Loucy (cell line): ENCODE results near the gene RANBP3L.

ENCODE experiments used
- H2AFZ ChIP-seq: fragments of 200-600 bp; sonication (generic); 2 replicates; pipeline ENCODE4 v1.6.0; 2016; ENCODE audit warnings: antibody characterized with exemption, mild to moderate bottlenecking, low read length, moderate library complexity
- H3F3A ChIP-seq: fragments of 200-600 bp; 2 replicates; pipeline ENCODE4 v1.6.0; 2016; ENCODE audit warnings: antibody characterized with exemption, low read depth, mild to moderate bottlenecking
- H3K27me3 ChIP-seq: fragments of 200-600 bp; sonication (generic); 2 replicates; pipeline ENCODE4 v1.6.1; 2014; ENCODE audit warnings: low read length, mild to moderate bottlenecking; ENCODE audit not compliant: insufficient read depth, poor library complexity, severe bottlenecking
- H3K36me3 ChIP-seq: fragments of 200-600 bp; sonication (generic); 2 replicates; pipeline ENCODE4 v1.6.1; 2016; ENCODE audit warnings: low read length; ENCODE audit not compliant: insufficient read depth
- H3K4me1 ChIP-seq: fragments of 200-600 bp; sonication (generic); 2 replicates; pipeline ENCODE4 v1.5.1; 2014; ENCODE audit warnings: low read length, mild to moderate bottlenecking; ENCODE audit not compliant: insufficient read depth, poor library complexity, severe bottlenecking
- H3K4me2 ChIP-seq: fragments of 200-600 bp; sonication (generic); 2 replicates; pipeline ENCODE4 v1.6.0; 2014; ENCODE audit warnings: antibody characterized with exemption, low read length, low read depth, mild to moderate bottlenecking; ENCODE audit not compliant: poor library complexity, severe bottlenecking
- H3K4me3 ChIP-seq: fragments of 200-600 bp; sonication (generic); 2 replicates; pipeline ENCODE4 v1.5.1; 2014; ENCODE audit warnings: low read length, mild to moderate bottlenecking, mixed read lengths; ENCODE audit not compliant: poor library complexity, severe bottlenecking
- H3K79me2 ChIP-seq: fragments of 200-600 bp; sonication (generic); 2 replicates; pipeline ENCODE4 v1.6.1; 2014; ENCODE audit warnings: low read length; ENCODE audit not compliant: insufficient read depth
- H3K9ac ChIP-seq: fragments of 200-600 bp; sonication (generic); 2 replicates; pipeline ENCODE4 v1.6.0; 2014; ENCODE audit warnings: mild to moderate bottlenecking, low read depth, low read length, moderate library complexity; ENCODE audit not compliant: poor library complexity, severe bottlenecking
- H3K9me2 ChIP-seq: fragments of 200-600 bp; sonication (generic); replicated peaks from 2 replicates; pipeline ENCODE4 v1.6.1; 2016; ENCODE audit warnings: low read depth, low read length, mixed read lengths
- H3K9me3 ChIP-seq: fragments of 200-600 bp; sonication (generic); 2 replicates; pipeline ENCODE4 v1.6.1; 2014; ENCODE audit warnings: mild to moderate bottlenecking, antibody characterized with exemption, low read length, low read depth; ENCODE audit not compliant: insufficient read depth
- H4K20me1 ChIP-seq: fragments of 200-600 bp; sonication (generic); 2 replicates; pipeline ENCODE4 v1.6.0; 2014; ENCODE audit warnings: antibody characterized with exemption, low read length, mild to moderate bottlenecking; ENCODE audit not compliant: insufficient read depth, poor library complexity, severe bottlenecking
- EZH2phosphoT487 ChIP-seq: fragments of 200-600 bp; IDR thresholded peaks from 2 replicates; pipeline ENCODE4 v1.6.1; 2018; ENCODE audit warnings: antibody characterized with exemption, mild to moderate bottlenecking, moderate library complexity, borderline replicate concordance
- TF ChIP-seq, protein P1 (sequence below): fragments of 200-600 bp; sonication (generic); conservative IDR thresholded peaks from 2 replicates; pipeline ENCODE4 v1.5.1; 2014; ENCODE audit warnings: mild to moderate bottlenecking, antibody characterized with exemption, low read length

RANBP3L gene

DNA sequence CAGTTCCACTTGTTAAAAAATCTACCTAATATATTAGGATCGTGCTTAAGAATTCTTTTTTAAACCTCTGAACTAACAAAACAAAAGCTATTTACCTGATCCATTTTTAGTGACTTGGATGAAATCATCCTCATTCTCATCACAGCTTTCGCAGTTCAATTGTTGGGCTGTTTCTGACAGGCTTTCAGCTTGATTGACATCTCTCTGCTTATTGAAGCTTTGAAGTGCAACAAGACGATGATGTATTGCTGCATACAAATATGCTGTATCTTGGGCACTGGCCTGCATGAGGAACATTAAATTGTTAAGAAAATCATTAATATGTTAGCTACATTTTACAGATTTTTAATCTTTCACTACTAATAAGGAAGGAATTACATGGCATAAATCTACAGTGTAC, 50.5 kb downstream of the RANBP3L start:
- no peaks in the 10 kb centered on the region for H3K9me2 ChIP-seq
- H2AFZ ChIP-seq: no peak overlapping the region
- H4K20me1 ChIP-seq: no peaks in the 10 kb centered on the region
- H3K27me3 ChIP-seq: no peaks in the 10 kb centered on the region
- H3K36me3 ChIP-seq: no peaks in the 10 kb centered on the region
- no peak overlapping the region for H3K4me3 ChIP-seq
- H3K9ac ChIP-seq: no peak overlapping the region
- H3K4me1 ChIP-seq: no peaks in the 10 kb centered on the region
- H3K9me3 ChIP-seq: no peaks in the 10 kb centered on the region
- TF ChIP-seq EZH2phosphoT487: no peak
- TF ChIP-seq, protein P1, sequence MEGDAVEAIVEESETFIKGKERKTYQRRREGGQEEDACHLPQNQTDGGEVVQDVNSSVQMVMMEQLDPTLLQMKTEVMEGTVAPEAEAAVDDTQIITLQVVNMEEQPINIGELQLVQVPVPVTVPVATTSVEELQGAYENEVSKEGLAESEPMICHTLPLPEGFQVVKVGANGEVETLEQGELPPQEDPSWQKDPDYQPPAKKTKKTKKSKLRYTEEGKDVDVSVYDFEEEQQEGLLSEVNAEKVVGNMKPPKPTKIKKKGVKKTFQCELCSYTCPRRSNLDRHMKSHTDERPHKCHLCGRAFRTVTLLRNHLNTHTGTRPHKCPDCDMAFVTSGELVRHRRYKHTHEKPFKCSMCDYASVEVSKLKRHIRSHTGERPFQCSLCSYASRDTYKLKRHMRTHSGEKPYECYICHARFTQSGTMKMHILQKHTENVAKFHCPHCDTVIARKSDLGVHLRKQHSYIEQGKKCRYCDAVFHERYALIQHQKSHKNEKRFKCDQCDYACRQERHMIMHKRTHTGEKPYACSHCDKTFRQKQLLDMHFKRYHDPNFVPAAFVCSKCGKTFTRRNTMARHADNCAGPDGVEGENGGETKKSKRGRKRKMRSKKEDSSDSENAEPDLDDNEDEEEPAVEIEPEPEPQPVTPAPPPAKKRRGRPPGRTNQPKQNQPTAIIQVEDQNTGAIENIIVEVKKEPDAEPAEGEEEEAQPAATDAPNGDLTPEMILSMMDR: no peak
- H3K4me2 ChIP-seq: no peak overlapping the region
- no peaks in the 10 kb centered on the region for H3F3A ChIP-seq
- no peaks in the 10 kb centered on the region for H3K79me2 ChIP-seq

DNA sequence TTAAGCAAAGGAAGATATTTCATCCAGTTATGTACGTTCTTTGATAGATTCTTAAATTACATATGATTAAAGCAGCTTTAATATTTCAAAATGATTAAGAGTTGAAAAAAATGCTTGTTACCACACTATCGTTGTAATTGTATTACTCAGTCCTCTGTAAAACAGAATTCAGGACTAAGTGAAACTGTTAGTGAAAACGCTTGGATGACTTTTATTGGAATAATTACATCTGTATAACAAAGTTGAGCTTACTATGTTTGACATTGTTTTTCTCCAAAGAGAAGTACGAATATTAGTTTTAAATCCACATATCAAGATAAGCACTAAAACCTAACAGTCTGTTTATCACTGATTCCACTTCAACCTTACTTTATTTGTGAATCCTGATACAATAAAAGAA, 51.3 kb downstream of the RANBP3L start:
- Histone ChIP-seq H3K9me2 (no peaks in the 10 kb centered on the region), H4K20me1 (no peaks in the 10 kb centered on the region), H3K27me3 (no peaks in the 10 kb centered on the region), H3K4me2 (no peak overlapping the region), H3K36me3 (no peaks in the 10 kb centered on the region), H3K4me1 (no peaks in the 10 kb centered on the region), H3K79me2 (no peaks in the 10 kb centered on the region), H3K4me3 (no peak overlapping the region), H3F3A (no peaks in the 10 kb centered on the region), H3K9me3 (no peaks in the 10 kb centered on the region), H2AFZ (no peak overlapping the region), H3K9ac (no peak overlapping the region)
- TF ChIP-seq EZH2phosphoT487: no peak
- TF ChIP-seq, protein P1: no peak

- Histone ChIP-seq H3K4me3 (no peak overlapping the region), H3K36me3 (no peaks in the 10 kb centered on the region), H3K9ac (no peak overlapping the region), H3F3A (peaks cover 9% of the 10 kb centered on the region; the same call in 1 of the 2 replicates), H3K9me2 (no peaks in the 10 kb centered on the region), H3K9me3 (no peaks in the 10 kb centered on the region), H3K79me2 (peaks cover 9% of the 10 kb centered on the region), H2AFZ (no peak overlapping the region), H3K27me3 (no peaks in the 10 kb centered on the region), H4K20me1 (no peaks in the 10 kb centered on the region), H3K4me1 (peaks cover 24% of the 10 kb centered on the region), H3K4me2 (no peak overlapping the region)
- TF ChIP-seq, protein P1: no peak
These were observed 55.5 kb downstream of the RANBP3L start for GRCh38 chr5:36246036-36246800.
